T-helper 2 cell (primary cell): Measurements from ENCODE around the gene KIF2C.
"Not testable (repeated sequence)": the region's sequence is repeated elsewhere in the genome, so short reads cannot be mapped to it uniquely, and the experiment has no call there.

ENCODE experiments used
- DNase-seq, 5 experiments: peaks; one replicate each; pipeline versions ENCODE4 v3.0.0 to v3.0.0-alpha.2; 2012 to 2022

KIF2C gene

GRCh38 chr1:44775930-44776729, 36.5 kb downstream of the KIF2C start:
- peak in 2 of 5 experiments; percentile 25 to 56 for DNase-seq

- DNase-seq, result no peak
Measured at GRCh38 chr1:44776730-44777068, 37.1 kb downstream of the KIF2C start.

GRCh38 chr1:44777547-44777946, 37.9 kb downstream of the KIF2C start:
- DNase-seq, result no peak

- DNase-seq, result no peak
Measured at GRCh38 chr1:44777969-44778635, 38.5 kb downstream of the KIF2C start.

- no peak for DNase-seq
Measured at GRCh38 chr1:44778705-44779576, 39.3 kb downstream of the KIF2C start.

GRCh38 chr1:44780583-44781121, 41.0 kb downstream of the KIF2C start:
- no peak for DNase-seq

- no peak for DNase-seq
Measured at GRCh38 chr1:44783697-44784093, 44.1 kb downstream of the KIF2C start.

GRCh38 chr1:44784094-44785028, 44.7 kb downstream of the KIF2C start:
- peak in 2 of 5 experiments; percentile 26 to 62 for DNase-seq

- no peak for DNase-seq
Measured at GRCh38 chr1:44785029-44785380, 45.4 kb downstream of the KIF2C start.

- no peak for DNase-seq
Measured at GRCh38 chr1:44785501-44786137, 46.0 kb downstream of the KIF2C start.

GRCh38 chr1:44786138-44786840, 46.7 kb downstream of the KIF2C start:
- DNase-seq, result peak; percentile 61 to 75 (median 68)

- no peak for DNase-seq
Measured at GRCh38 chr1:44786841-44787426, 47.3 kb downstream of the KIF2C start.

GRCh38 chr1:44787506-44787905, 47.9 kb downstream of the KIF2C start:
- DNase-seq, result no peak

- no peak for DNase-seq
Measured at GRCh38 chr1:44788120-44788860, 48.7 kb downstream of the KIF2C start, which contains the start of gene BEST4. BEST4 (minus strand) TSS chr1:44788170; CDS start chr1:44787705, 465 bp downstream.

- DNase-seq, result no peak
Measured at GRCh38 chr1:44790968-44791801, 51.5 kb downstream of the KIF2C start.

- DNase-seq, result no peak
Measured at GRCh38 chr1:44792736-44793502, 53.3 kb downstream of the KIF2C start.

GRCh38 chr1:44797886-44798285, 58.2 kb downstream of the KIF2C start:
- not testable (repeated sequence) for DNase-seq
